HepG2 (cell line): ENCODE results near the gene TFPI. TPM values are rescaled to one million over a fixed set of nuclear protein-coding genes. Genes with fewer than 3 reads are reported as not detected.

ENCODE experiments used
- DR1 ChIP-seq: sonication (generic); formaldehyde crosslinking; IDR thresholded peaks from 2 replicates; pipeline ENCODE4 v1.8.0; 2021; ENCODE audit warnings: mild to moderate bottlenecking, missing genetic modification reagents, inconsistent platforms
- ELF1 ChIP-seq: sonication (generic); formaldehyde crosslinking; IDR thresholded peaks from 2 replicates; pipeline ENCODE4 v1.4.0; 2020; ENCODE audit warnings: missing genetic modification reagents
- HOXA3 ChIP-seq: sonication (generic); formaldehyde crosslinking; IDR thresholded peaks from 2 replicates; pipeline ENCODE4 v1.5.0; 2020; ENCODE audit warnings: missing genetic modification reagents
- HOXA9 ChIP-seq: sonication (generic); formaldehyde crosslinking; IDR thresholded peaks from 2 replicates; pipeline ENCODE4 v1.8.1; 2022; ENCODE audit warnings: missing genetic modification reagents, mild to moderate bottlenecking, moderate library complexity, borderline replicate concordance
- KDM5B ChIP-seq: sonication (generic); formaldehyde crosslinking; IDR thresholded peaks from 2 replicates; pipeline ENCODE4 v1.4.0; 2020; ENCODE audit warnings: missing genetic modification reagents, mild to moderate bottlenecking, borderline replicate concordance
- MATR3 ChIP-seq: sonication (generic); formaldehyde crosslinking; IDR thresholded peaks from 2 replicates; pipeline ENCODE4 v1.4.0; 2020; ENCODE audit warnings: missing genetic modification reagents
- NAIF1 ChIP-seq: sonication (generic); formaldehyde crosslinking; IDR thresholded peaks from 2 replicates; pipeline ENCODE4 v1.5.0; 2020; ENCODE audit warnings: mild to moderate bottlenecking, missing genetic modification reagents, borderline replicate concordance
- NFE2 ChIP-seq: sonication (generic); formaldehyde crosslinking; IDR thresholded peaks from 2 replicates; pipeline ENCODE4 v1.4.0; 2020; ENCODE audit warnings: missing genetic modification reagents
- PRPF4 ChIP-seq: fragments of 200-400 bp; formaldehyde crosslinking; IDR thresholded peaks from 2 replicates; pipeline ENCODE4 v1.6.1; 2016; ENCODE audit warnings: low read length, low read depth; ENCODE audit not compliant: poor library complexity, severe bottlenecking
- RBM22 ChIP-seq: fragments of 200-400 bp; formaldehyde crosslinking; optimal IDR thresholded peaks from 2 replicates; pipeline ENCODE3; 2017; ENCODE audit warnings: mild to moderate bottlenecking, low read length, moderate library complexity
- REL ChIP-seq: sonication (generic); formaldehyde crosslinking; conservative IDR thresholded peaks from 2 replicates; pipeline ENCODE4 v1.8.0; 2022; ENCODE audit warnings: mild to moderate bottlenecking, missing genetic modification reagents, moderate library complexity
- SOX13 ChIP-seq, 3 experiments: fragments of 450-650 bp in 1 of 3; sonication (generic) in 1 of 3; formaldehyde crosslinking in 1 of 3; IDR thresholded peaks in 2 of 3; conservative IDR thresholded peaks in 1 of 3; 2 replicates each; pipeline versions ENCODE4 v1.5.0 to v1.6.1; 2016 to 2020; ENCODE audit warnings: antibody characterized with exemption in 1 of 3, mild to moderate bottlenecking in 1 of 3, missing compliant biosample characterization in 1 of 3, missing genetic modification reagents in 1 of 3, moderate library complexity in 1 of 3
- ZC3H4 ChIP-seq: sonication (generic); formaldehyde crosslinking; IDR thresholded peaks from 2 replicates; pipeline ENCODE4 v1.4.0; 2020; ENCODE audit warnings: missing genetic modification reagents, borderline replicate concordance
- ZFP62 ChIP-seq: sonication (generic); formaldehyde crosslinking; IDR thresholded peaks from 2 replicates; pipeline ENCODE4 v1.4.0; 2020; ENCODE audit warnings: missing genetic modification reagents
- ZKSCAN8 ChIP-seq: IDR thresholded peaks from 2 replicates; pipeline ENCODE4 v1.6.1; 2016; ENCODE audit warnings: borderline replicate concordance, missing genetic modification reagents, missing compliant biosample characterization
- ZNF276 ChIP-seq: sonication (generic); formaldehyde crosslinking; IDR thresholded peaks from 2 replicates; pipeline ENCODE4 v1.4.0; 2020; ENCODE audit warnings: mild to moderate bottlenecking, low read depth, missing genetic modification reagents
- ZNF33B ChIP-seq: sonication (generic); formaldehyde crosslinking; IDR thresholded peaks from 2 replicates; pipeline ENCODE4 v1.5.1; 2020; ENCODE audit warnings: mild to moderate bottlenecking, missing genetic modification reagents
- ZNF382 ChIP-seq: sonication (generic); formaldehyde crosslinking; IDR thresholded peaks from 2 replicates; pipeline ENCODE4 v1.5.0; 2020; ENCODE audit warnings: missing genetic modification reagents, mild to moderate bottlenecking, borderline replicate concordance
- ZNF431 ChIP-seq: sonication (generic); formaldehyde crosslinking; IDR thresholded peaks from 2 replicates; pipeline ENCODE4 v1.9.0; 2022; ENCODE audit warnings: missing genetic modification reagents, low read depth, mild to moderate bottlenecking, borderline replicate concordance
- ZNF501 ChIP-seq: sonication (generic); formaldehyde crosslinking; IDR thresholded peaks from 2 replicates; pipeline ENCODE4 v1.5.1; 2020; ENCODE audit warnings: mild to moderate bottlenecking, moderate library complexity, missing genetic modification reagents
- polyA plus RNA-seq, 8 experiments: library from polyadenylated mRNA; depleted of rRNA in 3 of 8; stranded (reverse) in 7 of 8; unstranded in 1 of 8; fragments of >200 nt; fragmentation: Illumina TruSeq in 4 of 8; extraction: Trizol in 4 of 8; gene quantifications; 2 replicates each; pipeline versions ENCODE4 v1.2.1 to v1.2.3, GENCODE V29; 2011 to 2016; ENCODE audit warnings: low read depth in 4 of 8, missing spikeins in 1 of 8, mixed read lengths in 1 of 8; ENCODE audit not compliant: insufficient read depth in 1 of 8
- total RNA-seq, 5 experiments: library from RNA; depleted of rRNA; stranded (reverse); fragments of >200 nt; fragmentation: Illumina TruSeq; extraction: Trizol; gene quantifications; 2 replicates each; pipeline ENCODE4 v1.2.3, GENCODE V29; 2016; ENCODE audit warnings: low read depth in 1 of 5
- TF ChIP-seq, protein P1 (sequence below): sonication (generic); formaldehyde crosslinking; IDR thresholded peaks from 2 replicates; pipeline ENCODE4 v1.5.0; 2020; ENCODE audit warnings: mild to moderate bottlenecking, missing genetic modification reagents, borderline replicate concordance
- TF ChIP-seq, protein P2 (sequence below): sonication (generic); formaldehyde crosslinking; IDR thresholded peaks from 2 replicates; pipeline ENCODE4 v1.4.0; 2020; ENCODE audit warnings: missing genetic modification reagents; ENCODE audit errors: not compliant biosample characterization

Gene TFPI
- total and polyA plus RNA-seq, 2 of the 13 experiments (the other 11 are each of a cell fraction or from before 2014, with no cell fraction given) = 301 to 436 TPM

DNA sequence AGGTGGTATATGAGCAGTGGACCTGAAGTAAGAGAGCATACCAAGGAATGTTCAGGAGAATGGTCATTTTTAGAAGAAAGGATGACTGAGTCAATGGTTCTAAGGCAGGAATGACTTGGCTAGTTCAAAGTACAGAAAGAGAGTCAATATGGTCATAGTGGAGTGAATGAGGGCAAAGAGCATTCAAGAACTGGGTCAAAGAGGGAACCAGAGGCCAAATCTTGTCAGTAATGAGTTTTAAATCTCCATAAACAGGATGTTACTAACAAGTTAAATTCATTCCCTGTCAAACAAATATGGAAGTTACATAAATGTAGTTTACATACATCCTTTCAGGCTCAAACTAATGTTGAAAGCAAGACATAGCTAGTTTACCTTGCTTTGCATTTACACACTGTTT is 122.3 kb downstream of the TFPI start (continued):
- TF ChIP-seq PRPF4 (no peak), ZFP62 (CRISPR knock-in tag) (no peak), ELF1 (CRISPR knock-in tag) (no peak), KDM5B (CRISPR knock-in tag) (no peak), ZNF501 (CRISPR knock-in tag) (no peak), MATR3 (CRISPR knock-in tag) (no peak), ZNF33B (CRISPR knock-in tag) (no peak), HOXA9 (CRISPR knock-in tag) (no peak), HOXA3 (CRISPR knock-in tag) (no peak), RBM22 (no peak), REL (CRISPR knock-in tag) (no peak), NAIF1 (CRISPR knock-in tag) (no peak), DR1 (CRISPR knock-in tag) (no peak), ZNF382 (CRISPR knock-in tag) (no peak), ZNF431 (no peak), ZC3H4 (CRISPR knock-in tag) (no peak), ZKSCAN8 (CRISPR knock-in tag) (no peak), SOX13 (IDR thresholded peaks at IDR 0.05) (no peak), SOX13 (CRISPR knock-in tag; conservative IDR thresholded peaks at IDR 0.05 in 1 of 2, IDR thresholded peaks at IDR 0.05 in 1 of 2) (peak in 1 of 2 experiments; percentile 7; a peak in 1 of 4 replicates), NFE2 (no peak), ZNF276 (CRISPR knock-in tag) (no peak)
- TF ChIP-seq, protein P1, sequence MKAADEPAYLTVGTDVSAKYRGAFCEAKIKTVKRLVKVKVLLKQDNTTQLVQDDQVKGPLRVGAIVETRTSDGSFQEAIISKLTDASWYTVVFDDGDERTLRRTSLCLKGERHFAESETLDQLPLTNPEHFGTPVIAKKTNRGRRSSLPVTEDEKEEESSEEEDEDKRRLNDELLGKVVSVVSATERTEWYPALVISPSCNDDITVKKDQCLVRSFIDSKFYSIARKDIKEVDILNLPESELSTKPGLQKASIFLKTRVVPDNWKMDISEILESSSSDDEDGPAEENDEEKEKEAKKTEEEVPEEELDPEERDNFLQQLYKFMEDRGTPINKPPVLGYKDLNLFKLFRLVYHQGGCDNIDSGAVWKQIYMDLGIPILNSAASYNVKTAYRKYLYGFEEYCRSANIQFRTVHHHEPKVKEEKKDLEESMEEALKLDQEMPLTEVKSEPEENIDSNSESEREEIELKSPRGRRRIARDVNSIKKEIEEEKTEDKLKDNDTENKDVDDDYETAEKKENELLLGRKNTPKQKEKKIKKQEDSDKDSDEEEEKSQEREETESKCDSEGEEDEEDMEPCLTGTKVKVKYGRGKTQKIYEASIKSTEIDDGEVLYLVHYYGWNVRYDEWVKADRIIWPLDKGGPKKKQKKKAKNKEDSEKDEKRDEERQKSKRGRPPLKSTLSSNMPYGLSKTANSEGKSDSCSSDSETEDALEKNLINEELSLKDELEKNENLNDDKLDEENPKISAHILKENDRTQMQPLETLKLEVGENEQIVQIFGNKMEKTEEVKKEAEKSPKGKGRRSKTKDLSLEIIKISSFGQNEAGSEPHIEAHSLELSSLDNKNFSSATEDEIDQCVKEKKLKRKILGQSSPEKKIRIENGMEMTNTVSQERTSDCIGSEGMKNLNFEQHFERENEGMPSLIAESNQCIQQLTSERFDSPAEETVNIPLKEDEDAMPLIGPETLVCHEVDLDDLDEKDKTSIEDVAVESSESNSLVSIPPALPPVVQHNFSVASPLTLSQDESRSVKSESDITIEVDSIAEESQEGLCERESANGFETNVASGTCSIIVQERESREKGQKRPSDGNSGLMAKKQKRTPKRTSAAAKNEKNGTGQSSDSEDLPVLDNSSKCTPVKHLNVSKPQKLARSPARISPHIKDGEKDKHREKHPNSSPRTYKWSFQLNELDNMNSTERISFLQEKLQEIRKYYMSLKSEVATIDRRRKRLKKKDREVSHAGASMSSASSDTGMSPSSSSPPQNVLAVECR (CRISPR knock-in tag) = no peak
- TF ChIP-seq, protein P2, sequence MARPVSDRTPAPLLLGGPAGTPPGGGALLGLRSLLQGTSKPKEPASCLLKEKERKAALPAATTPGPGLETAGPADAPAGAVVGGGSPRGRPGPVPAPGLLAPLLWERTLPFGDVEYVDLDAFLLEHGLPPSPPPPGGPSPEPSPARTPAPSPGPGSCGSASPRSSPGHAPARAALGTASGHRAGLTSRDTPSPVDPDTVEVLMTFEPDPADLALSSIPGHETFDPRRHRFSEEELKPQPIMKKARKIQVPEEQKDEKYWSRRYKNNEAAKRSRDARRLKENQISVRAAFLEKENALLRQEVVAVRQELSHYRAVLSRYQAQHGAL (CRISPR knock-in tag) = no peak
